GM12878 (cell line): ENCODE results near the gene RIPPLY2. TPM values are rescaled to one million over a fixed set of nuclear protein-coding genes. Genes with fewer than 3 reads are reported as not detected.

Source experiments
- ATAC-seq: fragments of 200-7000 bp; cut with Tn5 transposase; 3 replicates; pipeline ENCODE4 v1.9.1; 2020; ENCODE audit warnings: mild to moderate bottlenecking, moderate library complexity
- BruUV-seq: library from RNA; stranded (reverse); fragments of 400-500 nt; replicated peaks from 2 replicates; lab custom pipeline; 2021; lab: Mats Ljungman, UMichigan
- CTCF ChIA-PET: fragments of 300-600 bp; sonication (Branson Sonifier 250); formaldehyde crosslinking; extraction: SDS; loops from one replicate; lab custom pipeline; 2021; ENCODE audit warnings: inconsistent platforms; lab: Yijun Ruan, JAX
- POLR2A ChIA-PET: fragments of 350-600 bp; formaldehyde crosslinking; extraction: SDS; loops from one replicate; lab custom pipeline; 2021; ENCODE audit warnings: inconsistent platforms; lab: Charles Lee
- RAD21 ChIA-PET: fragments of 300-600 bp; sonication (Branson Sonifier 250); formaldehyde crosslinking; loops from one replicate; lab custom pipeline; 2023; ENCODE audit warnings: antibody characterized with exemption; ENCODE audit not compliant: unreplicated experiment; lab: Charles Lee
- SMC1A ChIA-PET: fragments of 300-600 bp; sonication (Branson Sonifier 250); formaldehyde crosslinking; loops from one replicate; lab custom pipeline; 2023; ENCODE audit not compliant: unreplicated experiment, uncharacterized antibody; lab: Charles Lee
- DNase-seq: peaks from one replicate; pipeline ENCODE4 v3.0.0-alpha.2; 2011; ENCODE audit warnings: low read depth, low spot score
- FAIRE-seq: peaks from 3 replicates; lab custom pipeline; 2011; peaks lifted over from hg19 to GRCh38; lab: Jason Lieb, UNC
- H2AFZ ChIP-seq: 2 replicates; pipeline ENCODE4 v1.6.0; 2011; ENCODE audit warnings: low read depth, low read length, control low read depth; ENCODE audit not compliant: control insufficient read depth
- H3K27ac ChIP-seq: 2 replicates; pipeline ENCODE4 v1.5.1; 2011; ENCODE audit warnings: control low read depth; ENCODE audit not compliant: control insufficient read depth, insufficient read depth
- H3K27me3 ChIP-seq, 2 experiments: replicated peaks in 1 of 2; 2 replicates each; pipeline versions ENCODE4 v1.6.0 to v1.6.1; 2011; ENCODE audit warnings: low read length in 1 of 2; ENCODE audit not compliant: control insufficient read depth in 2 of 2, insufficient read depth in 2 of 2
- H3K36me3 ChIP-seq, 2 experiments: 2 replicates each; pipeline ENCODE4 v1.5.1; 2011; ENCODE audit warnings: low read length in 1 of 2; ENCODE audit not compliant: control insufficient read depth in 2 of 2, insufficient read depth in 2 of 2
- H3K4me1 ChIP-seq: 2 replicates; pipeline ENCODE4 v1.6.1; 2011; ENCODE audit warnings: mild to moderate bottlenecking, low read length, moderate library complexity, mixed read lengths; ENCODE audit not compliant: control insufficient read depth, insufficient read depth
- H3K4me2 ChIP-seq: 2 replicates; pipeline ENCODE4 v1.6.0; 2011; ENCODE audit warnings: control low read depth; ENCODE audit not compliant: control insufficient read depth, insufficient read depth
- H3K4me3 ChIP-seq: fragments of 200-600 bp; sonication (generic); 2 replicates; pipeline ENCODE4 v1.5.1; 2016
- H3K79me2 ChIP-seq: 2 replicates; pipeline ENCODE4 v1.6.0; 2011; ENCODE audit warnings: low read length; ENCODE audit not compliant: control insufficient read depth, insufficient read depth
- H3K9ac ChIP-seq: 2 replicates; pipeline ENCODE4 v1.8.0; 2011; ENCODE audit warnings: low read length, control low read depth, mixed read lengths; ENCODE audit not compliant: control insufficient read depth, insufficient read depth
- H3K9me3 ChIP-seq: replicated peaks from 3 replicates; pipeline ENCODE4 v1.5.1; 2011; ENCODE audit warnings: mild to moderate bottlenecking, low read length; ENCODE audit not compliant: control insufficient read depth, insufficient read depth
- H4K20me1 ChIP-seq: 2 replicates; pipeline ENCODE4 v1.6.0; 2011; ENCODE audit not compliant: control insufficient read depth, insufficient read depth
- CBX3 ChIP-seq: fragments of 200-600 bp; sonication (generic); IDR thresholded peaks from 2 replicates; pipeline ENCODE4 v1.6.1; 2016; ENCODE audit warnings: low read depth, borderline replicate concordance
- MEF2B ChIP-seq: fragments of 450-650 bp; IDR thresholded peaks from 2 replicates; pipeline ENCODE4 v1.6.1; 2018; ENCODE audit warnings: mild to moderate bottlenecking, moderate library complexity; ENCODE audit not compliant: partially characterized antibody, poor library complexity, severe bottlenecking
- NFXL1 ChIP-seq: fragments of 450-650 bp; IDR thresholded peaks from 2 replicates; pipeline ENCODE4 v1.6.1; 2017; ENCODE audit warnings: antibody characterized with exemption, mild to moderate bottlenecking, borderline replicate concordance
- NR2C2 ChIP-seq: IDR thresholded peaks from 2 replicates; pipeline ENCODE4 v1.6.1; 2011; ENCODE audit warnings: borderline replicate concordance, low read depth; ENCODE audit not compliant: control insufficient read depth, insufficient read length
- SMARCA5 ChIP-seq: fragments of 450-650 bp; IDR thresholded peaks from 2 replicates; pipeline ENCODE4 v1.6.1; 2017; ENCODE audit warnings: mild to moderate bottlenecking
- SPI1 ChIP-seq: IDR thresholded peaks from 2 replicates; pipeline ENCODE4 v1.6.1; 2011; ENCODE audit warnings: low read depth, mild to moderate bottlenecking, low read length, moderate library complexity, borderline replicate concordance; ENCODE audit not compliant: insufficient read depth
- ZSCAN29 ChIP-seq: fragments of 450-650 bp; IDR thresholded peaks from 2 replicates; pipeline ENCODE4 v1.6.1; 2017; ENCODE audit warnings: mild to moderate bottlenecking, moderate library complexity
- in situ Hi-C: fragments of 300-500 bp; cut with MboI; formaldehyde crosslinking; loops from 9 replicates; pipeline ENCODE4 v1.14.3; 2018; ENCODE audit warnings: mixed read lengths
- intact Hi-C: fragments of 100-400 bp; cut with micrococcal nuclease; formaldehyde crosslinking; loops from one replicate; pipeline ENCODE4 v1.14.2; 2022; ENCODE audit not compliant: unreplicated experiment
- polyA plus RNA-seq, 11 experiments: library from polyadenylated mRNA; depleted of rRNA in 4 of 11; unstranded in 6 of 11; stranded (reverse) in 5 of 11; fragments of >200 nt; fragmentation: Nextera tagmentation in 4 of 11; fragmentation: Illumina TruSeq in 1 of 11; extraction: Ambion mirVana in 4 of 11; extraction: Trizol in 1 of 11; gene quantifications; 1 replicate in 1 of 11; 2 replicates in 10 of 11; pipeline versions ENCODE4 v1.2.1 to v1.2.3, GENCODE V29; 2011 to 2016; ENCODE audit warnings: inconsistent platforms in 2 of 11, missing spikeins in 2 of 11, low read depth in 1 of 11
- total RNA-seq, 4 experiments: library from RNA; depleted of rRNA in 3 of 4; stranded (reverse); fragments of >200 nt in 3 of 4; fragmentation: Illumina TruSeq in 1 of 4; extraction: Trizol in 1 of 4; gene quantifications; 2 replicates each; pipeline versions ENCODE4 v1.2.1 to v1.2.3, GENCODE V29; 2013 to 2021
- TF ChIP-seq, protein P1 (sequence below): IDR thresholded peaks from 2 replicates; pipeline ENCODE4 v1.6.1; 2011; ENCODE audit warnings: low read depth, mild to moderate bottlenecking, low read length, moderate library complexity, borderline replicate concordance; ENCODE audit errors: extremely low read depth

Gene RIPPLY2
- total and polyA plus RNA-seq, 10 of the 15 experiments (the other 5 are each of a cell fraction or from before 2014, with no cell fraction given) = 0.09 to 0.51 (median 0.17) TPM; not detected in 7

DNA sequence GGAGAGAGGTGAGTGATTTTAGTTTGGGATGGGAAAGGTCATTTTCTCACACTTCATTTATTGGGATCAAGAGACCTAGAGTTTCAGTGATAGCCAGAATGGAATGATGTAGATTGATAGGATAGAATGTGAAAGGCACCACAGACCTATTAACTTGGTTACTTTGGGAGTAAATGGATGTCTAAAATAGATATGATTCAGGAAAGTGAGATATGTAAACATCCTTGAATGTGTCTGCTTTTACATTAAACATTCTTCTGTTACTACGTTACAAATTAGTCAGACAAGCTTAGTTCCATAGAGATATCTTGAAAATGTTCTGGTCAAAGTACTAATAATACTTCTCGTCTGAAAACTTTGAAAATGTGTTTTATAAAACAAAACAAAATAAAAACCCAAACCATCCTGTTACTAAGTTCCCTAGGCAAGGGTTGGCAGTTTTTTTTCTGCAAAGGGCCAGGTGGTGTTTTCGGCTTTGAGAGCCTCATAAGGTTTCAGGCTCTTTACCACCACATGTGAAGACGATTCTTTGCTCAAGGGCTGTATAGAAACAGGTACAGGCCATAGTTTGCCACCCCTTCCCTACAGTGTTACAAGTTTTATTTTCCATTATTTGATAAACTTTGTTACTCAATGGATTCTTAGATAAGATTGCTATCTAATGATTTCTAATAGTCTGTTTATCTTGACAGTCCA is 9.8 kb downstream of the RIPPLY2 start (continued):
- TF ChIP-seq ZSCAN29 = no peak

DNA sequence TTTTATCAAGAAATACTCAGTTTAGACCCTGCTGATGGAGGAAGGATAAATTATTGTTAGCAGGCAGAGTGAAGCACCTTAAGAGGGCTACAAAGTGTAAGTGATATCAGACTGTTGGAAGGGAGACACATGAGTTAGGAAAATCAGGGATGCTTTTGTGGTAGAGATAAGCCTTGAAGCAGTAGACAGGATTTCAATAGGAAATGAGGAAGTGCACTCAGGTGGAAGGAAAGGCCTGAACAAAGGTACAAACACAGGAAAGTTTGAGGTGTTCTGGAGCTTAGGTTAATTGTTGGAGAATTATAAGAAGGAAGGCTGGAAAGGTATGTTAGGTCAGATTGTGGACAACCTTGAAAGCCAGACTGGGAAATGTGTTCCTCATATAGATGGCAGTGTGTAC is 13.9 kb downstream of the RIPPLY2 start:
- H3K9me3 ChIP-seq = peaks cover 17% of the 10 kb centered on the region
- in situ Hi-C loops (no loop called here), intact Hi-C loops (loop anchor here (5.0 kb wide), 1 partner anchor 255 kb away; no protein-coding TSS in a partner anchor)
- TSS peak; percentile 16 for BruUV-seq
- H3K79me2 ChIP-seq = peaks cover 15% of the 10 kb centered on the region
- POLR2A ChIA-PET = interaction anchor here (1.9 kb wide), 1 partner anchor 13 kb away, joined by 7 read pairs; no protein-coding TSS in a partner anchor
- SMC1A ChIA-PET = no interaction called here
- RAD21 ChIA-PET = no interaction called here
- peaks cover 5% of the 10 kb centered on the region; the same call in 1 of the 2 replicates for H3K4me1 ChIP-seq
- no peak overlapping the region for H3K4me3 ChIP-seq
- no peaks in the 10 kb centered on the region for H3K27me3 ChIP-seq
- no peak for DNase-seq
- H4K20me1 ChIP-seq = no peaks in the 10 kb centered on the region
- CTCF ChIA-PET = interaction anchor here (0.9 kb wide), 1 partner anchor 17 kb away, joined by 3 read pairs; no protein-coding TSS in a partner anchor
- no peak for ATAC-seq
- H3K4me2 ChIP-seq = no peak overlapping the region
- peaks cover 7 to 28% of the 10 kb centered on the region in 2 experiments for H3K36me3 ChIP-seq
- no peak overlapping the region for H3K27ac ChIP-seq
- no peak overlapping the region for H3K9ac ChIP-seq
- H2AFZ ChIP-seq = no peak overlapping the region
- no peak for TF ChIP-seq MEF2B
- TF ChIP-seq SPI1 = peak; percentile 58; the same call in 1 of the 2 replicates
- TF ChIP-seq NFXL1 = no peak
- TF ChIP-seq CBX3 = no peak
- TF ChIP-seq SMARCA5 = no peak
- TF ChIP-seq, protein P1, sequence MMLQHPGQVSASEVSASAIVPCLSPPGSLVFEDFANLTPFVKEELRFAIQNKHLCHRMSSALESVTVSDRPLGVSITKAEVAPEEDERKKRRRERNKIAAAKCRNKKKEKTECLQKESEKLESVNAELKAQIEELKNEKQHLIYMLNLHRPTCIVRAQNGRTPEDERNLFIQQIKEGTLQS = no peak
- no peak for TF ChIP-seq NR2C2
- no peak for FAIRE-seq
